A673 (cell line): Measurements from ENCODE around the gene CBLN1.

Experiments
- CTCF ChIP-seq: fragments of 300-800, 200-600 bp; sonication (generic); conservative IDR thresholded peaks from 2 replicates; pipeline ENCODE4 v1.5.1; 2017; ENCODE audit warnings: low read depth, mild to moderate bottlenecking, antibody characterized with exemption, low read length, moderate library complexity, mixed read lengths
- EZH2 ChIP-seq: fragments of 200-600 bp; sonication (generic); IDR thresholded peaks from 2 replicates; pipeline ENCODE4 v1.6.1; 2017; ENCODE audit warnings: borderline replicate concordance, low read depth, mild to moderate bottlenecking, mixed read lengths, antibody characterized with exemption, low read length; ENCODE audit not compliant: poor library complexity, severe bottlenecking

- TF ChIP-seq EZH2 (no peak), CTCF (no peak)
These were observed 30.9 kb downstream of the CBLN1 start for GRCh38 chr16:49250689-49251088.
